Loucy (cell line): ENCODE measurements around the gene MYH9.

Experiments
- H2AFZ ChIP-seq: fragments of 200-600 bp; sonication (generic); 2 replicates; pipeline ENCODE4 v1.6.0; 2016; ENCODE audit warnings: antibody characterized with exemption, mild to moderate bottlenecking, low read length, moderate library complexity
- H3F3A ChIP-seq: fragments of 200-600 bp; 2 replicates; pipeline ENCODE4 v1.6.0; 2016; ENCODE audit warnings: antibody characterized with exemption, low read depth, mild to moderate bottlenecking
- H3K27me3 ChIP-seq: fragments of 200-600 bp; sonication (generic); 2 replicates; pipeline ENCODE4 v1.6.1; 2014; ENCODE audit warnings: low read length, mild to moderate bottlenecking; ENCODE audit not compliant: insufficient read depth, poor library complexity, severe bottlenecking
- H3K36me3 ChIP-seq: fragments of 200-600 bp; sonication (generic); 2 replicates; pipeline ENCODE4 v1.6.1; 2016; ENCODE audit warnings: low read length; ENCODE audit not compliant: insufficient read depth
- H3K4me1 ChIP-seq: fragments of 200-600 bp; sonication (generic); 2 replicates; pipeline ENCODE4 v1.5.1; 2014; ENCODE audit warnings: low read length, mild to moderate bottlenecking; ENCODE audit not compliant: insufficient read depth, poor library complexity, severe bottlenecking
- H3K4me2 ChIP-seq: fragments of 200-600 bp; sonication (generic); 2 replicates; pipeline ENCODE4 v1.6.0; 2014; ENCODE audit warnings: antibody characterized with exemption, low read length, low read depth, mild to moderate bottlenecking; ENCODE audit not compliant: poor library complexity, severe bottlenecking
- H3K4me3 ChIP-seq: fragments of 200-600 bp; sonication (generic); 2 replicates; pipeline ENCODE4 v1.5.1; 2014; ENCODE audit warnings: low read length, mild to moderate bottlenecking, mixed read lengths; ENCODE audit not compliant: poor library complexity, severe bottlenecking
- H3K79me2 ChIP-seq: fragments of 200-600 bp; sonication (generic); 2 replicates; pipeline ENCODE4 v1.6.1; 2014; ENCODE audit warnings: low read length; ENCODE audit not compliant: insufficient read depth
- H3K9ac ChIP-seq: fragments of 200-600 bp; sonication (generic); 2 replicates; pipeline ENCODE4 v1.6.0; 2014; ENCODE audit warnings: mild to moderate bottlenecking, low read depth, low read length, moderate library complexity; ENCODE audit not compliant: poor library complexity, severe bottlenecking
- H3K9me2 ChIP-seq: fragments of 200-600 bp; sonication (generic); replicated peaks from 2 replicates; pipeline ENCODE4 v1.6.1; 2016; ENCODE audit warnings: low read depth, low read length, mixed read lengths
- H3K9me3 ChIP-seq: fragments of 200-600 bp; sonication (generic); 2 replicates; pipeline ENCODE4 v1.6.1; 2014; ENCODE audit warnings: mild to moderate bottlenecking, antibody characterized with exemption, low read length, low read depth; ENCODE audit not compliant: insufficient read depth
- H4K20me1 ChIP-seq: fragments of 200-600 bp; sonication (generic); 2 replicates; pipeline ENCODE4 v1.6.0; 2014; ENCODE audit warnings: antibody characterized with exemption, low read length, mild to moderate bottlenecking; ENCODE audit not compliant: insufficient read depth, poor library complexity, severe bottlenecking
- EZH2phosphoT487 ChIP-seq: fragments of 200-600 bp; IDR thresholded peaks from 2 replicates; pipeline ENCODE4 v1.6.1; 2018; ENCODE audit warnings: antibody characterized with exemption, mild to moderate bottlenecking, moderate library complexity, borderline replicate concordance
- TF ChIP-seq, protein P1 (sequence below): fragments of 200-600 bp; sonication (generic); conservative IDR thresholded peaks from 2 replicates; pipeline ENCODE4 v1.5.1; 2014; ENCODE audit warnings: mild to moderate bottlenecking, antibody characterized with exemption, low read length

The MYH9 gene

GRCh38 chr22:36245805-36246356, 141.9 kb downstream of the MYH9 start:
- Histone ChIP-seq H4K20me1 (no peaks in the 10 kb centered on the region), H3K4me1 (no peaks in the 10 kb centered on the region), H3F3A (no peaks in the 10 kb centered on the region), H3K9ac (no peak overlapping the region), H3K36me3 (no peaks in the 10 kb centered on the region), H3K9me3 (no peaks in the 10 kb centered on the region), H3K4me3 (no peak overlapping the region), H3K27me3 (no peaks in the 10 kb centered on the region), H2AFZ (no peak overlapping the region), H3K9me2 (no peaks in the 10 kb centered on the region), H3K4me2 (no peak overlapping the region), H3K79me2 (no peaks in the 10 kb centered on the region)
- no peak for TF ChIP-seq EZH2phosphoT487
- TF ChIP-seq, protein P1, sequence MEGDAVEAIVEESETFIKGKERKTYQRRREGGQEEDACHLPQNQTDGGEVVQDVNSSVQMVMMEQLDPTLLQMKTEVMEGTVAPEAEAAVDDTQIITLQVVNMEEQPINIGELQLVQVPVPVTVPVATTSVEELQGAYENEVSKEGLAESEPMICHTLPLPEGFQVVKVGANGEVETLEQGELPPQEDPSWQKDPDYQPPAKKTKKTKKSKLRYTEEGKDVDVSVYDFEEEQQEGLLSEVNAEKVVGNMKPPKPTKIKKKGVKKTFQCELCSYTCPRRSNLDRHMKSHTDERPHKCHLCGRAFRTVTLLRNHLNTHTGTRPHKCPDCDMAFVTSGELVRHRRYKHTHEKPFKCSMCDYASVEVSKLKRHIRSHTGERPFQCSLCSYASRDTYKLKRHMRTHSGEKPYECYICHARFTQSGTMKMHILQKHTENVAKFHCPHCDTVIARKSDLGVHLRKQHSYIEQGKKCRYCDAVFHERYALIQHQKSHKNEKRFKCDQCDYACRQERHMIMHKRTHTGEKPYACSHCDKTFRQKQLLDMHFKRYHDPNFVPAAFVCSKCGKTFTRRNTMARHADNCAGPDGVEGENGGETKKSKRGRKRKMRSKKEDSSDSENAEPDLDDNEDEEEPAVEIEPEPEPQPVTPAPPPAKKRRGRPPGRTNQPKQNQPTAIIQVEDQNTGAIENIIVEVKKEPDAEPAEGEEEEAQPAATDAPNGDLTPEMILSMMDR = no peak

- TF ChIP-seq EZH2phosphoT487 = no peak
- TF ChIP-seq, protein P1 = no peak
- Histone ChIP-seq H3K36me3 (no peaks in the 10 kb centered on the region), H3K9me3 (no peaks in the 10 kb centered on the region), H4K20me1 (no peaks in the 10 kb centered on the region), H3F3A (no peaks in the 10 kb centered on the region), H3K79me2 (no peaks in the 10 kb centered on the region), H2AFZ (no peak overlapping the region), H3K27me3 (no peaks in the 10 kb centered on the region), H3K9ac (no peak overlapping the region), H3K9me2 (no peaks in the 10 kb centered on the region), H3K4me2 (no peak overlapping the region), H3K4me3 (no peak overlapping the region), H3K4me1 (peaks cover 2% of the 10 kb centered on the region)
Measured at GRCh38 chr22:36244522-36245391, 143.0 kb downstream of the MYH9 start.

DNA sequence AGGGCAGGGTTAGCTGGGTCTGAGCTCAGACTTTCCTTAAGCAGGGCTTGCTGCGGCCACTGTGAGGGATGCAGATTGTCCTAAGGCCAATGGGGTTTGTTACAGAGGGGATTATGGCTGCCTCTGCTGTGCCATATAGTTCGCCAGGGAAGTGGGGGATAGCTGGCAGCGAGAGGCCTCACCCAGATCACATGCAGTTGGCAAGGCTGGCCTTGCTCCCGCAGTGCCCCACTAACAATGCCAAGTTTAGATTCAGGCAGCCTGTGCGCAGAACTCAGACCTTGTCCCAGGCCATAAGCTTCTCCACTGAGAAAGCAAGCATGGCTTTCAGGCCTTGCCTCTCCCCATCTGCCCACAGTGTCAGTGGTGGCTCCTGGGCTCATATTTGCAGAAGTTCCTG, 143.8 kb downstream of the MYH9 start:
- Histone ChIP-seq H3K9me3 (no peaks in the 10 kb centered on the region), H4K20me1 (no peaks in the 10 kb centered on the region), H3F3A (no peaks in the 10 kb centered on the region), H2AFZ (no peak overlapping the region), H3K9ac (no peak overlapping the region), H3K36me3 (no peaks in the 10 kb centered on the region), H3K4me3 (no peak overlapping the region), H3K79me2 (peaks cover 3% of the 10 kb centered on the region), H3K27me3 (no peaks in the 10 kb centered on the region), H3K9me2 (no peaks in the 10 kb centered on the region), H3K4me1 (peaks cover 6% of the 10 kb centered on the region), H3K4me2 (no peak overlapping the region)
- TF ChIP-seq EZH2phosphoT487 = no peak
- TF ChIP-seq, protein P1 = no peak
